Heart right ventricle (tissue), 16 donors: ENCODE data around the gene AKAP13. TPM values are rescaled to one million over a fixed set of nuclear protein-coding genes. Genes with fewer than 3 reads are reported as not detected.
"Not testable (repeated sequence)": the region's sequence is repeated elsewhere in the genome, so short reads cannot be mapped to it uniquely, and the experiment has no call there.

Experiments
- ATAC-seq, 8 donors: fragments of 200-7000 bp; cut with Tn5 transposase; one replicate each; pipeline ENCODE4 v1.9.1; 2020; ENCODE audit warnings: mild to moderate bottlenecking in 8 of 8, moderate library complexity in 8 of 8, moderate number of reproducible peaks in 1 of 8
- DNase-seq, 2 donors: peaks; one replicate each; pipeline ENCODE4 v3.0.0-alpha.2; 2020
- H3K27ac ChIP-seq, 10 donors: fragments of 200-600 bp; sonication (generic) in 2 of 10; one replicate each; pipeline versions ENCODE4 v1.5.0 to v1.8.0; 2020 to 2022; ENCODE audit warnings: mild to moderate bottlenecking in 3 of 10
- H3K27me3 ChIP-seq, 7 donors: fragments of 200-600 bp; one replicate each; pipeline ENCODE4 v1.8.0; 2021 to 2022; ENCODE audit warnings: mild to moderate bottlenecking in 2 of 7
- H3K36me3 ChIP-seq, 9 donors: fragments of 200-600 bp; sonication (generic) in 1 of 9; one replicate each; pipeline versions ENCODE4 v1.5.0 to v1.8.0; 2020 to 2022; ENCODE audit warnings: mild to moderate bottlenecking in 2 of 9
- H3K4me1 ChIP-seq, 9 donors: fragments of 200-600 bp; sonication (generic) in 1 of 9; one replicate each; pipeline versions ENCODE4 v1.5.0 to v1.8.0; 2020 to 2022; ENCODE audit warnings: mild to moderate bottlenecking in 4 of 9
- H3K4me3 ChIP-seq, 10 donors: fragments of 200-600 bp; sonication (generic) in 2 of 10; one replicate each; pipeline versions ENCODE4 v1.5.0 to v1.8.0; 2020 to 2022; ENCODE audit warnings: mild to moderate bottlenecking in 7 of 10, moderate library complexity in 2 of 10
- H3K9me3 ChIP-seq, 11 donors: fragments of 200-600 bp in 10 of 11; sonication (generic) in 2 of 11; one replicate each; pipeline versions ENCODE4 v1.5.0 to v1.8.0; 2013 to 2022; ENCODE audit warnings: mild to moderate bottlenecking in 2 of 11, control low read depth in 1 of 11, moderate library complexity in 1 of 11
- CTCF ChIP-seq, 9 donors: fragments of 200-600 bp; sonication (generic) in 2 of 9; IDR thresholded peaks; one replicate each; pipeline versions ENCODE4 v1.5.0 to v1.8.0; 2021 to 2022; ENCODE audit warnings: antibody characterized with exemption in 9 of 9, mild to moderate bottlenecking in 5 of 9, moderate library complexity in 1 of 9
- WGBS, 2 donors: extraction: QIAGEN DNeasy Blood & Tissue Kit; methylation state at CpG; one replicate each; pipeline ENCODE4 v1.1.7; 2013; ENCODE audit warnings: inconsistent platforms in 1 of 2; 5-methylcytosine and 5-hydroxymethylcytosine counted together
- intact Hi-C, 10 donors: fragments of 100-400 bp; cut with DNase I; formaldehyde crosslinking; loops; one replicate each; pipeline versions ENCODE4 v1.11.1 to v1.14.2; 2022
- polyA plus RNA-seq, 2 donors: library from polyadenylated mRNA; stranded (reverse); fragments of 200-250 nt; gene quantifications; one replicate each; pipeline ENCODE4 v1.2.3, GENCODE V29; 2013
- total RNA-seq, 10 donors: library from RNA; stranded (reverse); fragmentation: NEBNext Ultra II Directional in 3 of 10; extraction: Animal tissue kit (Norgen Biotek cat#: 25700) in 3 of 10; gene quantifications; one replicate each; pipeline versions ENCODE4 v1.2.1 to v1.2.4, GENCODE V29; 2021 to 2023
- donor health status: Arrhythmogenic right ventricular cardiomyopathy.
- donor health status: ischemic (EF 13 %, LVEDD 7.1; RV severe dilation, severe dysfunction).
- donor health status: healthy with polysubstance abuse.
- donor health status: DM: no; HTN: yes; CAD: no.
- donor health status: DM: no; HTN: no; CAD: no.
- donor health status: ischemic (EF 25% LVEDD 6.9; RV normal size, moderate dysfunction).
- donor health status: ischemic (EF 25% LVEDD 5.7; RV mildly dilated, moderate dysfunction).
- donor health status: healthy.
- donor health status: DM: yes; HTN: yes; CAD: no.
- donor health status: Ischemic cardiomyopathy.
- donor health status: ischemic (EF 35%, LVEDD 5.7; RV mildly dilated, moderate dysfunction).
- donor health status: nonischemic (EF 11% LVEDD 7.7; RV severe dilation, severe dysfunction).
- donor health status: DM: yes; HTN: yes; CAD: no.
- donor health status: PGD.
- donor health status: ischemic (EF 29% LVEDD 5.4; RV normal size, mild dysfunction).
- donor health status: nonischemic (EF 23%, LVEDD 6.1; RV moderate dilation, normal function).

AKAP13 gene
- total and polyA plus RNA-seq, 12 donors, result 89.3 to 645 (median 480) TPM

- peaks cover 0 to 76% (median 51%) of the 10 kb centered on the region in 9 donors for H3K4me1 ChIP-seq
Measured at GRCh38 chr15:85485956-85486567, 105.7 kb downstream of the AKAP13 start.

DNA sequence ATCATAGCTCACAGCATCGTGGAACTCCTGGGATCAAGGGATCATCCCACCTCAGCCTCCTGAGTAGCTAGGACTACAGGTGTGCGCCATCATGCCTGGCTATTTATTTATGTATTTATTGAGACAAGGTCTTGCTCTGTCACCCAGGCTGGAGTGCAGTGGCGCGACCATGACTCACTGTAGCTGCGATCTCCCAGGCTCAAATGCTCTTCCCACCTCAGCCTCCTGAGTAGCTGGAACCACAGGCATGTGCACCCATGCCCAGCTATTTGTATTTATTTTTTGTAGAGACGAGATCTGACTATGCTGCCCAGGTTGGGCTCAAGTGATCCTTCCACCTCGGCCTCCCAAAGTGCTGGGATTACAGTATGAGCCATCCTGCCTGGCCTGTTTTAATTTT is 107.4 kb downstream of the AKAP13 start:
- H3K4me1 ChIP-seq, result peaks cover 0 to 67% (median 49%) of the 10 kb centered on the region in 9 donors
- intact Hi-C loops, result loop anchor here in 6 of 10 donors (5.0 to 10.0 kb wide), 7 partner anchors 67 to 347 kb away; no protein-coding TSS in a partner anchor
- H3K9me3 ChIP-seq, DNase-seq, H3K27me3 ChIP-seq, H3K4me3 ChIP-seq: not testable (repeated sequence)
- ATAC-seq, result peak in 1 of 8 donors; percentile 3
- H3K27ac ChIP-seq, result peak overlapping the region in 1 of 10 donors; percentile 32
- WGBS, 2 donors, result 83 to 88% methylated on average over 7 of the region's 7 CpGs
- peaks cover 0 to 14% (median 5%) of the 10 kb centered on the region in 9 donors for H3K36me3 ChIP-seq

More at GRCh38 chr15:85485956-85486567, 105.7 kb downstream of the AKAP13 start:
- no peaks in the 10 kb centered on the region for H3K9me3 ChIP-seq
- DNase-seq (peak in 1 of 2 donors; percentile 67), ATAC-seq (peak; percentile 54 to 83 (median 76))
- intact Hi-C loops, result loop anchor here in 6 of 10 donors (5.0 to 10.0 kb wide), 7 partner anchors 69 to 349 kb away; no protein-coding TSS in a partner anchor
- H3K4me3 ChIP-seq, result no peak overlapping the region
- peak; percentile 63 to 91 (median 82) for TF ChIP-seq CTCF (IDR thresholded peaks at IDR 0.05)
- no peaks in the 10 kb centered on the region for H3K27me3 ChIP-seq
- peaks cover 0 to 14% (median 5%) of the 10 kb centered on the region in 9 donors for H3K36me3 ChIP-seq
- H3K27ac ChIP-seq, result peak overlapping the region in 1 of 10 donors; percentile 0

- DNase-seq (no peak), ATAC-seq (no peak)
- H3K4me1 ChIP-seq, result peaks cover 0 to 75% (median 55%) of the 10 kb centered on the region in 9 donors
- intact Hi-C loops, result loop anchor here in 6 of 10 donors (5.0 to 10.0 kb wide), 7 partner anchors 66 to 346 kb away; no protein-coding TSS in a partner anchor
- H3K27me3 ChIP-seq, result no peaks in the 10 kb centered on the region
- no peak for TF ChIP-seq CTCF (IDR thresholded peaks at IDR 0.05)
- H3K36me3 ChIP-seq, result peaks cover 0 to 14% (median 5%) of the 10 kb centered on the region in 9 donors
- 45 to 58% methylated on average over 1 of the region's 1 CpG for WGBS, 2 donors
- H3K9me3 ChIP-seq, result no peaks in the 10 kb centered on the region
- no peak overlapping the region for H3K4me3 ChIP-seq
- H3K27ac ChIP-seq, result peak overlapping the region in 1 of 10 donors; percentile 32
Measured at GRCh38 chr15:85488997-85489396, 108.6 kb downstream of the AKAP13 start.

DNA sequence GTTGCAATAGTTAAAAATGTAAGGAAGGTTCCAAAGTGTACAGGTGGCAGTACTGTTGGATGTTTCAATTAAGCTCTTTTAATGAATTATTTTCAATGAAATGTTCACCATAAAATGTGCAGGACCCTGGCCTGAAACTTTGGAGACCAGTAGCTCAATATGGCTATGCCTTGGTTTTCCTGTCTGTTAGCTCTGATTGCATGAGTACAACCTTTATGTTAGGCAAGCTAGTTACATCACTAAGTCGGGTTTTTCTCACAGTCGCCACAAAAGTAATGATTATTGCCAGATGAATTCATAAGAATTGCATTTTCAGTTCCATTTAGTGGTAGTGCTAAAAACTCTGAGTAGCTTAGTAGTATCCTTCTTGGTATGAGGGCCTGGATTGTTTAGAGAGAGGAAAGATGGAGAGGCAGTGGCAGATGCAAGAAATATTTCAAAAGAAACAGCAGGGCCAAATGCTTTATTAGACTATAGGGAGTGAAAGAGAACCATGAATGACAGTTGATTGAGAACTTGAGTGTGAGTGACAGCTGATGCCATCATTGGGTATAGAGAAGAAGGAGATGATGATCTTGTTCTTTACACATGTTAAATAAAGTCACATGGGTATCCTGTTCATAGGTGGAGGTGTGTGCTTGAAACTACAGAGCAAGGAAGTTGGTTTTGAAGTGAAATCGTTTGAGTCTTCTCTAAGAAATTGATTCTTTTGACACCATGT is 109.5 kb downstream of the AKAP13 start:
- ATAC-seq, result no peak
- TF ChIP-seq CTCF (IDR thresholded peaks at IDR 0.05), result no peak

More for the DNA sequence above, 109.5 kb downstream of the AKAP13 start:
- no peak for DNase-seq
- Histone ChIP-seq H3K4me1 (peaks cover 0 to 79% (median 61%) of the 10 kb centered on the region in 9 donors), H3K4me3 (no peak overlapping the region), H3K27me3 (no peaks in the 10 kb centered on the region), H3K36me3 (peaks cover 0 to 14% (median 5%) of the 10 kb centered on the region in 9 donors), H3K9me3 (no peaks in the 10 kb centered on the region), H3K27ac (peak overlapping the region in 1 of 10 donors; percentile 7)
- intact Hi-C loops, result loop anchor here in 8 of 10 donors (5.0 to 10.0 kb wide), 9 partner anchors 65 to 345 kb away; no protein-coding TSS in a partner anchor
- 86 to 87% methylated on average over 3 of the region's 3 CpGs for WGBS, 2 donors
